ENCODE data around the gene TOMM20.
"Not testable (repeated sequence)": the region's sequence is repeated elsewhere in the genome, so short reads cannot be mapped to it uniquely, and the experiment has no call there.

TOMM20 gene

DNA sequence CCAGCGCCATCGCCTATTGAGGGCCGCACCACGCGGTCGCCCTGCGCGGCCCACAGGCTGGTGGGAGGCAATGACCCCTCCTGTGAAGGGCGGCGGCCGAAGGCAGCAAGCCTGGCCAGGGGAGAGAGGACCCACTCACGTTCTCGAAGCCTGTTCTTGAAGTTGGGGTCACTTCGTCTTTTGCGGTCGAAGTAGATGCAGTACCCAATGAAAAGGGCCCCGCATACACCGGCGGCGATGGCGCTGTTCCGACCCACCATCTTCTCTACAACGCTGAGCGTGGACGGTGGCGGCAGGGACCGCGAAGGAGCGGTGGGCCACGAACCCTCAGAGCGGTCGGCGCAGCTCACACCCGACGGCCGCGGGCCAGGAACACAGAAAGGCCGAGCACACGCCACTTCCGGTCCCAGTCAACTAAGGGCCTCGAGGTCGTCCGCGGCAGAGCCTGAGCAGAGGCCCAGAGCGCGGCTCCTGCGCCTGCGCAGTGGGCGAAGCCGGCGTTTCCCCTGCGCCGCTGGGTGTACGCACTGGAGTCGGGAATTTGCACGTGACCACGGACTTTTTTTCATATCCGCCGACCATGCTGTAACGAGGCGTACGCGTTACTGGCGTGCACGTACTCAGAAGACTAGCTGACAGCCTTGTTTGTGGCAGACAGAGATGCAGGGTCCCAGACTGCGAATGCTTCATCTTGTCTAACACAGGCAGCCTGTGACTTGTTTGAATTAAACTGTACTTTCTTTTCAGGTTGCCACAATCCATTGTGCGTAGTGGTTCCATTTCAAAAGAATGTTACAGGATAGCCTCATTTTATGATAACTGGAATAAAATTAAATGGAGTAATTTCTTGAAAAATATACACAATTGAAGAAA lies at the start of gene TOMM20:
TSS of gene TOMM20 (minus strand) at position 382 of the 873 bp plus-strand sequence. CDS start at position 260, 122 bp downstream.
- DNase-seq = peak; percentile 91

DNA sequence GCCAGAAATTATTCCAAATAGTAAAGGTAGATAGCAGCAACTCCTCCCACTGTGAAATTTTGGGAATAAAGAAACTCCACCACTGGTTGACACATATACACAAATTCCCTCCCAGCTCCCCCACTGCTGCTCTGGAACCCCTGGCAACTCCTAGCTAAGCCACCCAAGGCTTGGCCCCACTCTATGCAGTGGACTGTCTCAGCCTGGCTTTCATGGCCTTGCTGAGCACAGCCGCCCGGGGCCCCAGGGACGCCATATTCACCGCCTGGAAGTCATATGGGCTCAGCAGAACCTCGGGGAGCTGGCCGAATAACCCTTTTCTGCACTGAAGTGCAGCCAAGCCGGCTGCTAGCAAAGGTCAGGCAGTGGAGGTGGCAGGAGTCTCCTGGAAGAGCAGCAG lies 47.8 kb upstream of the TOMM20 start:
- DNase-seq = no peak

DNA sequence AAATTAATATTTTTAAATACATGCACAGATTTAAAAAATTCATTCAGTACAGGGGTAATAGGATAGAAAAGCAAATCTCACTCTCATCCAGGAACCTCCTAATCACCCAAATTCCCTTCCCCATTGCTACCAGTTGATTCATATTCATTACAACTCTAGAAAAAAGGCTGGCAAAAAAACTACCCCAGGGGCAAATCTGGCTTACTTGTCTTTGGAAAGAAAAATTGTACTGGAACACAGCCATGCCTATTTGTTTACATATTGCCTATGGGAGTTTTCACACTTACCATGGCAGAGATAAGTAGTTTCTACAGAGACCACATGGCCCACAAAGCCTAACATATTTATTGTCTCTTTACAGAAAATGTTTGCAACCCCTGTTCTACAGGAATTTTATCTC lies 41.3 kb upstream of the TOMM20 start:
- DNase-seq = no peak

DNA sequence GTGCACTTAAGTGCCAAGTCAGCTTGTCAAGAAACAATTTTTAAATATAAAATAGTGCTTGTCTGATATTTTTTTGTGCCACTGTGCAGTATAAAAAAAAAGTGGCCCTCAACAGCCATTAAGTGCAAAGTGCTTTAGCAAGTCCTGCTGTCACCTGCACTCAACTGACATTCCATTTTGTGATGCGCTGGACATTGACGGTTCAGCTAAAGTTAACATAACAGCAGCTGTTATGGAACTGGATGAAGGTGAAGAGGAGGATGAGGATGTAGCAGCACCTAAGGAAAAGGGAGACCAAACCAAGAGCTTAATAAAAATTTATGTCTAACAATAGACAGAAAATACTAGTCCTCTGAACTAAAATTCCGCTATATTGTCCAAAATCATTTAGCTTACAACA lies 39.7 kb upstream of the TOMM20 start:
- no peak for DNase-seq

- DNase-seq = no peak
These were observed 33.2 kb upstream of the TOMM20 start for GRCh38 chr1:235161685-235162327.

DNA sequence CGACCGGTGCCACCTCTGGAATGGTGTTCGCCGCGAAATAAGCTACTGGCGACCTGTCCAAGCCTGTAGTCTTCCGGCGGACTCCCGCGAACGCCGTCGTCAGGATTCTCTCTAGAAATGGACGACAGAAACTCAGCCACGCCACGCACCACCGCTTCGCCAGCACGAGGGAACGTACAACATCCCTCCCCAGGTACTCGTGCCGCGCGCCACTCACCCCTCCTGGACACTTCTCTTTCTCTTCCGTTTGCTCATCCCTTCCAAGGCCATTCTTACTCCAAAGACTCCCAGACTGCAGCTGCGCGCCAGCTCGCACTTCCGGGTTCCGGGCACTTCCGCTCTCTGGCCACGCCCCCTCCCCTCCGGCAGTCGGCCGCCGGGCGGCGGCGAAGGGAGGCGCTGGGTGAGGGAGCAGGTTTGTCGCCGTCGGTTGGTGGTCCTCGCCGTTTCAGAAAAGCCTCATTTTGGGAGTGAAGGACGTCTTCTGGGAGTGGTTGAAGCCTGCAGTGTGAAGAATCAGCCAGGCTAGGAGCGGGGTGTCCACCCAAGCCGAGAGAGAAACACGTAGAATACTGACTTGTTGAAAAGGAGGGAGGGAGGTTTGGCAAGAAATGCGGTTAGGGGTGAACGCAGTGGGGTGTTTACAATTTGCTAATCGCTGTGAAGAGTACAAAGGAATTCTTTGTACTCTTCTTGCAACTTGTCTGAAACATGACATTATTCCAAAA lies 32.5 kb upstream of the TOMM20 start, which contains the start of gene RBM34:
TSS of gene RBM34 (minus strand) at position 294 of the 728 bp plus-strand sequence. CDS start at position 270, 24 bp downstream.
- DNase-seq = peak; percentile 84

DNA sequence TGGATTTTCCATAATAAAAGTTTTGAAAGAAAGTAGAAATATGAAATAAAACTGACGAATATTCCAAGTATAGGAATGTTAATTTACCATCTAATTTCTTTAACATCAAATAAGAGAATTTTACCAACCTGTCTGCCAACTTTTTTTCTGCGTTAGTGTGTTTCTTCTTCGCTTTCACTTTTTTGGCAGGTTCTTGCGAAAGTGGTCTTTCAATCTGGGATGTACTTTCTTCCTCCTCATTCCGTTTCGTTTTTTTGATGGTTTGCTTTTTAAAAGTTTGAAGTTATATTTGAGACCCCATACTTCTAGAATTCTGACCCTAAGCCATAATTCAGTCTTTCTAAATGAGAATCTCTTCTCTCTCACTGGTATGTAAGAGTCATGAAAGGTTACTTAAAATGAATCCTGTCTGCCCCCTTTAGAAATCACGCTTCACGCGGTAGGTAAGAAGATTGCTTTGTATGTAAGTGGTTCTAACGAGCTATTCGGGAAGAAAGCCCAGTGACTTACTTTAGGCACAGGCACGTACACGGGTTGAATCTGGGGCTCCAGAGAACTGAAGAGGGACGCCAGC lies 31.8 kb upstream of the TOMM20 start:
- DNase-seq = no peak

- DNase-seq = not testable (repeated sequence)
These were observed 31.3 kb upstream of the TOMM20 start for GRCh38 chr1:235159930-235160329.

DNA sequence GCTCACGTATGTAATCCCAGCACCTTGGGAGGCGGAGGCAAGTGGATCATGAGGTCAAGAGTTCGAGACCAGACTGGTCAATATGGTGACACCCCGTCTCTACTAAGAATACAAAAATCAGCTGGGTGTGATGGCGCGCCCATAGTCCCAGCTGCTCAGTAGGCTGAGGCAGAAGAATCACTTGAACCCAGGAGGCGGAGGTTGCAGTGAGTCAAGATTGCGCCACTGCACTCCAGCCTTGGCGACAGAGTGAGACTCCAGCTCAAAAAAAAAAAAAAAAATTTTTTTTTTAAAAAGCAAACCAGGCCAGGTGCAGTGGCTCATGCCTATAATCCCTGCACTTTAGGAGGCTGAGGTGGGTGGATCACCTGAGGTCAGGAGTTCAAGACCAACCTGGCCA lies 30.6 kb upstream of the TOMM20 start:
- DNase-seq = not testable (repeated sequence)

GRCh38 chr1:235158680-235159079 lies 30.0 kb upstream of the TOMM20 start:
- no peak for DNase-seq

- DNase-seq = no peak
These were observed 28.5 kb upstream of the TOMM20 start for GRCh38 chr1:235157150-235157549.

- no peak for DNase-seq
These were observed 28.1 kb upstream of the TOMM20 start for GRCh38 chr1:235156740-235157139.

DNA sequence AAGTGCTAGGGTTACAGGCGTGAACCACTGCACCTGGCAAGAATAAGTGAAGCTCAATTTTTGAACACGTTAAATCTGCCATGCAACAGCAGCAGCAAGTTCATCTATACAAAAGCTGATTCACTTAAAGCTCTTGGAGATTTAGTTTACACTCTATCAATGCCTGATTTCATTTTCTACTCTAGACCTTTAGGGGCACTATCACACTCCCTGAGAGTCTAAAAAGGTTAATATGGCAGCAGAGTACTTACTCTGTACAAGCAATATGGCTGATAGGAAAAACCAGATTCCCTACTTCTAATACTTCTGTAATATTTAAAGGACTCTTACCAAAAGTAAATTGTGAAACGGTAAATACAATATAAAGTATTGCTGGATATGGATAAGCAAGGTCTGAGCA lies 27.6 kb upstream of the TOMM20 start:
- no peak for DNase-seq

DNA sequence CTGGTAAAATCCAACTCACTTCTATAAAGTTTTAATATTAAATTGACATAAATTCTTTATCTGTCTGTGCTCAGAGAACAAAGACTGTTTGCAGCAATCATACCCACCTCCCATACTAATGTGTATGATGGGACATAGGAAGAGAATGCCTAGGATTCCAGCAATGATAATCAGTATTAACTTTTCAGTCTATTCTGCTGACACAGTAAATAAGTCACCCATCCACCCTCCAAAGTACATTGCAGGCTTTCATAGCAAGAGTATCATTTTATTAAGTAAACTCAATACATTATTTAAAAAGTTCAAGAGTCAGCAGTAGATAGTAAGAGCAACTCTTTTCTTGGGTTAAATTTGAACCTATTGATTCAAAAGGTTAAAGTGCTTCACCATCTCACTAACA lies 23.6 kb upstream of the TOMM20 start:
- DNase-seq = no peak

- DNase-seq = no peak
These were observed 22.4 kb upstream of the TOMM20 start for GRCh38 chr1:235151033-235151432.

DNA sequence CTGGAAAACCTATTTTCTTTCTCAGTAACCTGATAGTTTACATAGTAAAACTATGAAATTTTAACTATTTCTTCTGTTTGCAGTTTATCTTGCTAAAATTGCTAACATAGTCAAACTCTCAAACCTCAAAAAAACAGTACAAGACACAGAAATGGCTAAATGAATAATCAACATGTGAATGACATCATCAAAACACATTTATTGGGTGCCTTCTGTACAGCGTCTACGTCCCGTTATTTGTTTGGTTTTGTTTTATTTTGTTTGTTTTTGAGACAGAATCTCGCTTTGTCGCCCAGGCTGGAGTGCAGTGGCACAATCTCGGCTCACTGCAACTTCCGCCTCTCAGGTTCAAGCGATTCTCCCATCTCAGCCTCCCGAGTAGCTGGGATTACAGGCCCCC lies 21.2 kb upstream of the TOMM20 start:
- no peak for DNase-seq

DNA sequence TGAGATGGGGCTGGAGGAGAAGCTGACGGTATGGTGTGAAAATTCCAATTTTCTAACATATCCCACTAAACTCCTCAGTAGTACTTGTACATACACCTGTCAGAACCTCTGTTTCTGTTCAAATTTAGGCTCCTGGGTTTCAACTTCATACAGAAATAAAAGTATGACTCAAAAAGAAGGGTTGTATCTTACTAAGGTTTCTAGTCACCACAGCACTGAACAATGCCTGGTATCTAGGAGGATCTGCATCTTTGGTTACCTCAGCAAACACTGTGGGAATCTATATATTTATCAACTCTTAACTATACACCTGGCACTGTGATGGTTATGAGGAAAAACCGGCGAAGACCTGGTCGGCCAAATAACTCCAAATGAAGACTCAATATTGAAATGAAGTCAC lies 18.6 kb upstream of the TOMM20 start:
- DNase-seq = no peak

DNA sequence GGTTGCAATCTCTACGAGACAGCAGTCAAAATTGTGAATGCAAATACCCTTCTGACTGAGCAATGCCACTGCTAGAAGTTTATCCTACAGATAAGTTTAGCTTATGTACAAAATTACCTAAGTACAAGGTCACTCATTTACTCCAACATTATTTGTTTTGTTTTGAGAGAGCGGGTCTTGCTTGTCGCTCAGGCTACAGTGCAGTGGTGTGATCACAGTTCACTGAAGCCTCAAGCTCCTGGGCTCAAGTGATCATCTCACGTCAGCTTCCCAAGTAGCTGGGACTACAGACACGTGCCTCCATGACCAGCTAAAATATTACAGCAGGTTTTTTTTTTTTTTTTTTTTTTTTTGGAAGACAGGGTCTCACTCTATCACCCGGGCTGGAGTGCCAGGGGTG lies 17.0 kb upstream of the TOMM20 start:
- DNase-seq = no peak

DNA sequence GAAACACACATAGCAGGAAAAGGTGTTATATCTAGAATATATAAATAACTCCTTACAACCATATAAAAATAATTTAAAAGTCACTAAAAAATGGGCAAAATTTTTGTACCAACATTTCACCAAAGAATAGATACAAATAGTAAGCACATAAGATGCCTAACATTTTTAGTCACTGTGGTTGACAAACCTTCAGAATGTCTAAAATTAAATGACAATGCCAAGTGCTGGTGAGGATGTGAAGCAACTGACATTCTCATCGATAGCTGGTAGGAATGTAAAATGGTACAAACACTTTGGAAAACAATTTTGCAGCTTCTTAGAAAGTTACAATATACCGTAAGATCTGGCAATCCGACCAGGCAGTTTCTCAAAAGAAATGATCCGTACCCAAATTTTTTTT lies 14.4 kb upstream of the TOMM20 start:
- no peak for DNase-seq

DNA sequence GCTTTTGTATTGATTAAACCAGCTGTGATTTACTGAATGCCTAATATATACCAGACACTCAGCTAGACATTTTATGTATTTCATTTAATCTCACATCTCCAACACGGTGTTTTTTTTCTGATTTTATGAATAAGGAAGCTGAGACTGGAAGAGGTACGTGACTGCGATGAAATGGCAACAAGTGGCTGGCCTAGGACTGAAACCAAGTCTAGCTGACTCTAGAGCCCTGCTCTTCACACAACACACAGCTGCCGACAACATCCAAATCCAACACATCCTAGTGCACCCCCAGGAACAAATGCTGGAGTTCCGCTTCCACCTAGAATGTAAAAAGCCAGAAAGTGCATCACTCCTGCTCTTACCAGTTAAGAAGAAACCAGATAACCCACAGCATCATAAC lies 10.7 kb upstream of the TOMM20 start:
- DNase-seq = no peak

- no peak for DNase-seq
These were observed 10.2 kb upstream of the TOMM20 start for GRCh38 chr1:235138821-235139220.

DNA sequence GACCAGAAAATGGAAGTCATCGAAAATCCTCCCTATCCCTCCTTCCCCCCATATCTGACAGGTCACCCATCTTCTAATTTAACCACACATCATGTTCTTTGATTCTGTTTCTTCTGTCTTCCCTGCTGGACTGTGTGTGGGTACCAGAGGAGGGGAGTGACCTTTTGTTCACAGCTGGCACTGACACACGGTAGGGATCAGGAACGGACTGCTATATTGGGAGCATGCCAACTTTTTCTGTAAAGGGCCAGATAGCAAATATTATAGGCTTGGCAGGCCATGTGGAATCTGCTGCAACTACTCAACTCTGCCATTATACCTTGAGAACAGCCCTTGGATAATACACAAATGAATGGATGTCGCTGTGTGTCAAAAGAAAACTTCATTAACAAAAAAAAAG lies 7.5 kb upstream of the TOMM20 start:
- DNase-seq = no peak

DNA sequence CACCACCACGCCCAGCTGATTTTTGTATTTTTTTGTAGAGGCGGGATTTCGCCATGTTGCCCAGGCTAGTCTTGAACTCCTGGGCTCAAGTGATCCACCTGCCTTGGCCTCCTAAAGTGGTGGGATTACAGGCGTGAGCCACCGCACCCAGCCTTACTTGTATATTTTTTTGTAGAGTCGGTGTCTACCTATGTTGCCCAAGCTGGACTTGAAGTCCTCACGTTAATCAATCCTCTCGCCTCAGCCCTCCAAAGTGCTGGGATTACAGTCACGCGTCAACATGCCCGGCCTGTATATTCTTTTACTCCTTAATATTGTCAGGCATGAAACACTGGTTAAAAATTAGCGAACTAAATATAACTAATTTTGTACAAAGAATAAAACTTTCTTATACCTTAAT lies 5.5 kb upstream of the TOMM20 start:
- no peak for DNase-seq

All from activated CD4-positive, alpha-beta T cell treated with anti-CD3 and anti-CD28 coated beads for 1 hour (primary cell).